ENCODE data around the gene STARD8. TPM values are rescaled to one million over a fixed set of nuclear protein-coding genes. Genes with fewer than 3 reads are reported as not detected.

Gene STARD8
- total and polyA plus RNA-seq, 2 donors (not counting 3 experiments of a cell fraction or from before 2014, with no cell fraction given): 6.8 to 14.8 TPM

DNA sequence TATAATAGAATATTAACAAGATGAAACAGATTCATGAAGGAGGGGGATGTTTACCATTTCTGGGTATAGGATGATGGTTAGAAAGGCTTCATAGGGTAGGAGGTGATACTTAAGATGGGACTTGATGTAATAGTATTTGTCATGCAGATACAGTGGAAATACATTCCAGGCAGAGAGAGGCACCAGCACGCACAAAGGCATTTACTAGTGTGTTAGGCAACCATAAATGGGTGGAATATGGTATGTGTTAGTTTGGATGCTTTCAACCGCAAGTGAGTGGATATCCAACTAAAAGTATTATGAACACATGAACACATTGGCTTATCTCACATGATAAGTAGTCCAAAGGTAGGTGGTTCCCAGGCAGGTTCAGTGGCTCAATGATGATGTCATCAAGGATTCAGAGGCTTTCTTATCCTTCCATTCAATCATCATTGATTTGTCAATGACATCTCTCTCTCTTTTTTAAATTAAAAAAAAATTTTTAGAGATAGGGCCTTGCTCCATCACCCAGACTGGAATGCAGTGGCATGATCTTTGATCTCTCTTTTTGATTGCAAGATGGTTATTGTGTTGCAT lies 12.7 kb upstream of the STARD8 start:
- DNase-seq (ENCODE audit: low read depth, low spot score): no peak
- TF ChIP-seq POLR2A (IDR thresholded peaks at IDR 0.05; ENCODE audit: low read depth, low read length) (no peak), EZH2 (IDR thresholded peaks at IDR 0.05; ENCODE audit: borderline replicate concordance, low read depth, low read length, severe bottlenecking) (no peak), FOS (IDR thresholded peaks at IDR 0.05; ENCODE audit: borderline replicate concordance, insufficient read depth, low read length) (no peak), MYC (IDR thresholded peaks at IDR 0.05; ENCODE audit: low read depth, low read length) (no peak), JUN (IDR thresholded peaks at IDR 0.05; ENCODE audit: borderline replicate concordance, insufficient read depth, insufficient read length, low read depth) (no peak), GATA2 (IDR thresholded peaks at IDR 0.05; ENCODE audit: insufficient read depth, insufficient read length, low read depth, low read length) (no peak)
- TF ChIP-seq, protein P1, sequence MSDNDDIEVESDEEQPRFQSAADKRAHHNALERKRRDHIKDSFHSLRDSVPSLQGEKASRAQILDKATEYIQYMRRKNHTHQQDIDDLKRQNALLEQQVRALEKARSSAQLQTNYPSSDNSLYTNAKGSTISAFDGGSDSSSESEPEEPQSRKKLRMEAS (IDR thresholded peaks at IDR 0.05; ENCODE audit: insufficient read depth, insufficient read length): no peak
- no peaks in the 10 kb centered on the region for H3K36me3 ChIP-seq (ENCODE audit: control insufficient read depth in 2 of 2, extremely low read depth in 1 of 2, insufficient read depth in 2 of 2, low read length in 2 of 2)
- dilution Hi-C loops (cut with MboI; ENCODE audit: extremely low pct_ligation_motif_present, low sequenced_read_pairs) (no loop called here), intact Hi-C loops (cut with micrococcal nuclease) (no loop called here)
- H3K4me1 ChIP-seq (ENCODE audit: control insufficient read depth, extremely low read depth, insufficient read depth, low read length): no peaks in the 10 kb centered on the region
- POLR2A ChIA-PET: no interaction called here
- H4K20me1 ChIP-seq (replicated peaks; ENCODE audit: control insufficient read depth, extremely low read depth, insufficient read depth, low read length): no peaks in the 10 kb centered on the region
- H2AFZ ChIP-seq (ENCODE audit: low read depth, low read length): no peak overlapping the region
- no peak overlapping the region for H3K4me3 ChIP-seq (replicated peaks in 1 of 3; ENCODE audit: insufficient read depth in 1 of 3, low read depth in 1 of 3, low read length in 3 of 3)
- no peaks in the 10 kb centered on the region for H3K9me3 ChIP-seq (replicated peaks; ENCODE audit: control insufficient read depth, insufficient read depth, low read length)
- H3K9me1 ChIP-seq (replicated peaks; ENCODE audit: control insufficient read depth, extremely low read depth, insufficient read depth, low read length): no peaks in the 10 kb centered on the region
- no peaks in the 10 kb centered on the region for H3K79me2 ChIP-seq (ENCODE audit: control insufficient read depth, insufficient read depth, low read length)
- FAIRE-seq: no peak
- peaks cover 0 to 3% of the 10 kb centered on the region in 2 experiments for H3K27me3 ChIP-seq (ENCODE audit: control insufficient read depth in 2 of 2, insufficient read depth in 2 of 2, low read length in 2 of 2)
- H3K4me2 ChIP-seq (ENCODE audit: insufficient read depth, low read length): no peak overlapping the region
- H3K27ac ChIP-seq (ENCODE audit: insufficient read depth, low read depth, low read length): no peak overlapping the region
- no peak overlapping the region for H3K9ac ChIP-seq (replicated peaks; ENCODE audit: extremely low read depth, insufficient read depth, low read length)
- no TSS peak for BruUV-seq (replicated peaks)
- CTCF ChIA-PET: no interaction called here

GRCh38 chrX:68640661-68641060 lies 6.8 kb upstream of the STARD8 start:
- H3K9ac ChIP-seq (replicated peaks; ENCODE audit: extremely low read depth, insufficient read depth, low read length): no peak overlapping the region
- H3K36me3 ChIP-seq (ENCODE audit: control insufficient read depth in 2 of 2, extremely low read depth in 1 of 2, insufficient read depth in 2 of 2, low read length in 2 of 2): no peaks in the 10 kb centered on the region
- POLR2A ChIA-PET: no interaction called here
- no peaks in the 10 kb centered on the region for H3K9me3 ChIP-seq (replicated peaks; ENCODE audit: control insufficient read depth, insufficient read depth, low read length)
- DNase-seq (ENCODE audit: low read depth, low spot score): no peak
- TF ChIP-seq GATA2 (IDR thresholded peaks at IDR 0.05; ENCODE audit: insufficient read depth, insufficient read length, low read depth, low read length) (no peak), FOS (IDR thresholded peaks at IDR 0.05; ENCODE audit: borderline replicate concordance, insufficient read depth, low read length) (no peak), MYC (IDR thresholded peaks at IDR 0.05; ENCODE audit: low read depth, low read length) (no peak), JUN (IDR thresholded peaks at IDR 0.05; ENCODE audit: borderline replicate concordance, insufficient read depth, insufficient read length, low read depth) (no peak), POLR2A (IDR thresholded peaks at IDR 0.05; ENCODE audit: low read depth, low read length) (no peak), EZH2 (IDR thresholded peaks at IDR 0.05; ENCODE audit: borderline replicate concordance, low read depth, low read length, severe bottlenecking) (no peak), POLR2AphosphoS5 (IDR thresholded peaks at IDR 0.05; ENCODE audit: insufficient read depth, low read depth, low read length) (no peak)
- TF ChIP-seq, protein P2, sequence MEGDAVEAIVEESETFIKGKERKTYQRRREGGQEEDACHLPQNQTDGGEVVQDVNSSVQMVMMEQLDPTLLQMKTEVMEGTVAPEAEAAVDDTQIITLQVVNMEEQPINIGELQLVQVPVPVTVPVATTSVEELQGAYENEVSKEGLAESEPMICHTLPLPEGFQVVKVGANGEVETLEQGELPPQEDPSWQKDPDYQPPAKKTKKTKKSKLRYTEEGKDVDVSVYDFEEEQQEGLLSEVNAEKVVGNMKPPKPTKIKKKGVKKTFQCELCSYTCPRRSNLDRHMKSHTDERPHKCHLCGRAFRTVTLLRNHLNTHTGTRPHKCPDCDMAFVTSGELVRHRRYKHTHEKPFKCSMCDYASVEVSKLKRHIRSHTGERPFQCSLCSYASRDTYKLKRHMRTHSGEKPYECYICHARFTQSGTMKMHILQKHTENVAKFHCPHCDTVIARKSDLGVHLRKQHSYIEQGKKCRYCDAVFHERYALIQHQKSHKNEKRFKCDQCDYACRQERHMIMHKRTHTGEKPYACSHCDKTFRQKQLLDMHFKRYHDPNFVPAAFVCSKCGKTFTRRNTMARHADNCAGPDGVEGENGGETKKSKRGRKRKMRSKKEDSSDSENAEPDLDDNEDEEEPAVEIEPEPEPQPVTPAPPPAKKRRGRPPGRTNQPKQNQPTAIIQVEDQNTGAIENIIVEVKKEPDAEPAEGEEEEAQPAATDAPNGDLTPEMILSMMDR (IDR thresholded peaks at IDR 0.05; ENCODE audit: extremely low read depth in 1 of 2, insufficient read depth in 1 of 2, low read depth in 1 of 2, low read length in 2 of 2): no peak
- TF ChIP-seq, protein P1 (IDR thresholded peaks at IDR 0.05; ENCODE audit: insufficient read depth, insufficient read length): no peak
- no peaks in the 10 kb centered on the region for H4K20me1 ChIP-seq (replicated peaks; ENCODE audit: control insufficient read depth, extremely low read depth, insufficient read depth, low read length)
- H3K27ac ChIP-seq (ENCODE audit: insufficient read depth, low read depth, low read length): no peak overlapping the region
- H3K4me3 ChIP-seq (replicated peaks in 1 of 3; ENCODE audit: insufficient read depth in 1 of 3, low read depth in 1 of 3, low read length in 3 of 3): no peak overlapping the region
- no TSS peak for BruUV-seq (replicated peaks)
- H3K27me3 ChIP-seq (ENCODE audit: control insufficient read depth in 2 of 2, insufficient read depth in 2 of 2, low read length in 2 of 2): no peaks in the 10 kb centered on the region
- dilution Hi-C loops (cut with MboI; ENCODE audit: extremely low pct_ligation_motif_present, low sequenced_read_pairs): no loop called here
- no peak overlapping the region for H2AFZ ChIP-seq (ENCODE audit: low read depth, low read length)
- FAIRE-seq: no peak
- intact Hi-C loops (cut with micrococcal nuclease): no loop called here
- H3K79me2 ChIP-seq (ENCODE audit: control insufficient read depth, insufficient read depth, low read length): no peaks in the 10 kb centered on the region
- no peaks in the 10 kb centered on the region for H3K9me1 ChIP-seq (replicated peaks; ENCODE audit: control insufficient read depth, extremely low read depth, insufficient read depth, low read length)
- CTCF ChIA-PET: interaction anchor here (0.6 kb wide), 1 partner anchor 407 kb away, joined by 3 read pairs; no protein-coding TSS in a partner anchor
- no peak overlapping the region for H3K4me2 ChIP-seq (ENCODE audit: insufficient read depth, low read length)
- no peaks in the 10 kb centered on the region for H3K4me1 ChIP-seq (ENCODE audit: control insufficient read depth, extremely low read depth, insufficient read depth, low read length)
